Nephron progenitor cell (in vitro differentiated cells): ENCODE measurements around the gene ISG20.

ENCODE experiments used
- DNase-seq: peaks from one replicate; pipeline ENCODE4 v3.0.0; 2021
- H3K27ac Mint-ChIP-seq: 2 replicates; pipeline ENCODE4 v1.8.0; 2021; ENCODE audit warnings: mild to moderate bottlenecking, moderate library complexity, mixed read lengths
- H3K27me3 Mint-ChIP-seq: 2 replicates; pipeline ENCODE4 v1.8.0; 2021; ENCODE audit warnings: mild to moderate bottlenecking, low read depth, mixed read lengths; ENCODE audit not compliant: poor library complexity
- H3K36me3 Mint-ChIP-seq: 2 replicates; pipeline ENCODE4 v1.8.0; 2021; ENCODE audit warnings: low read depth, mixed read lengths
- H3K4me1 Mint-ChIP-seq: 2 replicates; pipeline ENCODE4 v1.8.0; 2021; ENCODE audit warnings: mixed read lengths
- H3K4me3 Mint-ChIP-seq: 2 replicates; pipeline ENCODE4 v1.8.0; 2021; ENCODE audit warnings: mild to moderate bottlenecking, moderate library complexity, mixed read lengths
- H3K9me3 Mint-ChIP-seq: 2 replicates; pipeline ENCODE4 v1.8.0; 2021; ENCODE audit warnings: mild to moderate bottlenecking, moderate library complexity, mixed read lengths
- CTCF ChIP-seq: fragments of 200-600 bp; sonication (generic); IDR thresholded peaks from 2 replicates; pipeline ENCODE4 v1.5.0; 2021; ENCODE audit warnings: antibody characterized with exemption

The ISG20 gene

GRCh38 chr15:88624971-88625490, 13.8 kb upstream of the ISG20 start:
- peaks cover 1% of the 10 kb centered on the region for H3K27me3 Mint-ChIP-seq
- H3K9me3 Mint-ChIP-seq = no peaks in the 10 kb centered on the region
- H3K4me3 Mint-ChIP-seq = no peak overlapping the region
- H3K4me1 Mint-ChIP-seq = peaks cover 51% of the 10 kb centered on the region
- no peak for DNase-seq
- H3K27ac Mint-ChIP-seq = no peak overlapping the region
- TF ChIP-seq CTCF = no peak
- H3K36me3 Mint-ChIP-seq = peaks cover 31% of the 10 kb centered on the region

- no peaks in the 10 kb centered on the region for H3K9me3 Mint-ChIP-seq
- peaks cover 3% of the 10 kb centered on the region for H3K27me3 Mint-ChIP-seq
- TF ChIP-seq CTCF = no peak
- H3K27ac Mint-ChIP-seq = no peak overlapping the region
- no peak for DNase-seq
- H3K4me1 Mint-ChIP-seq = peaks cover 44% of the 10 kb centered on the region
- H3K4me3 Mint-ChIP-seq = no peak overlapping the region
- peaks cover 42% of the 10 kb centered on the region for H3K36me3 Mint-ChIP-seq
Observed at GRCh38 chr15:88625943-88626741, 12.7 kb upstream of the ISG20 start.

- Mint-ChIP-seq H3K27me3 (peaks cover 3% of the 10 kb centered on the region), H3K9me3 (no peaks in the 10 kb centered on the region)
Observed at GRCh38 chr15:88627463-88627862, 11.4 kb upstream of the ISG20 start.

GRCh38 chr15:88628018-88628654, 10.7 kb upstream of the ISG20 start:
- Mint-ChIP-seq H3K4me1 (peaks cover 26% of the 10 kb centered on the region), H3K4me3 (no peak overlapping the region), H3K27ac (peak overlapping the region; percentile 53), H3K9me3 (no peaks in the 10 kb centered on the region), H3K36me3 (peaks cover 62% of the 10 kb centered on the region), H3K27me3 (peaks cover 3% of the 10 kb centered on the region)
- no peak for DNase-seq
- no peak for TF ChIP-seq CTCF

More at GRCh38 chr15:88627463-88627862, 11.4 kb upstream of the ISG20 start:
- no peak for DNase-seq
- Mint-ChIP-seq H3K27ac (no peak overlapping the region), H3K36me3 (peaks cover 55% of the 10 kb centered on the region), H3K4me1 (peaks cover 33% of the 10 kb centered on the region), H3K4me3 (no peak overlapping the region)
- TF ChIP-seq CTCF = no peak

GRCh38 chr15:88629071-88629470, 9.7 kb upstream of the ISG20 start:
- DNase-seq = no peak
- peaks cover 71% of the 10 kb centered on the region for H3K36me3 Mint-ChIP-seq
- no peak overlapping the region for H3K4me3 Mint-ChIP-seq
- peaks cover 16% of the 10 kb centered on the region for H3K4me1 Mint-ChIP-seq
- H3K9me3 Mint-ChIP-seq = no peaks in the 10 kb centered on the region
- H3K27ac Mint-ChIP-seq = no peak overlapping the region
- H3K27me3 Mint-ChIP-seq = peaks cover 3% of the 10 kb centered on the region
- no peak for TF ChIP-seq CTCF
